ENCODE data around the gene SFPQ. TPM values are rescaled to one million over a fixed set of nuclear protein-coding genes. Genes with fewer than 3 reads are reported as not detected.
"Not testable (repeated sequence)": the region's sequence is repeated elsewhere in the genome, so short reads cannot be mapped to it uniquely, and the experiment has no call there.

Gene SFPQ, protein sequence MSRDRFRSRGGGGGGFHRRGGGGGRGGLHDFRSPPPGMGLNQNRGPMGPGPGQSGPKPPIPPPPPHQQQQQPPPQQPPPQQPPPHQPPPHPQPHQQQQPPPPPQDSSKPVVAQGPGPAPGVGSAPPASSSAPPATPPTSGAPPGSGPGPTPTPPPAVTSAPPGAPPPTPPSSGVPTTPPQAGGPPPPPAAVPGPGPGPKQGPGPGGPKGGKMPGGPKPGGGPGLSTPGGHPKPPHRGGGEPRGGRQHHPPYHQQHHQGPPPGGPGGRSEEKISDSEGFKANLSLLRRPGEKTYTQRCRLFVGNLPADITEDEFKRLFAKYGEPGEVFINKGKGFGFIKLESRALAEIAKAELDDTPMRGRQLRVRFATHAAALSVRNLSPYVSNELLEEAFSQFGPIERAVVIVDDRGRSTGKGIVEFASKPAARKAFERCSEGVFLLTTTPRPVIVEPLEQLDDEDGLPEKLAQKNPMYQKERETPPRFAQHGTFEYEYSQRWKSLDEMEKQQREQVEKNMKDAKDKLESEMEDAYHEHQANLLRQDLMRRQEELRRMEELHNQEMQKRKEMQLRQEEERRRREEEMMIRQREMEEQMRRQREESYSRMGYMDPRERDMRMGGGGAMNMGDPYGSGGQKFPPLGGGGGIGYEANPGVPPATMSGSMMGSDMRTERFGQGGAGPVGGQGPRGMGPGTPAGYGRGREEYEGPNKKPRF
- 167 and 281 TPM in 2 replicates for total RNA-seq

DNA sequence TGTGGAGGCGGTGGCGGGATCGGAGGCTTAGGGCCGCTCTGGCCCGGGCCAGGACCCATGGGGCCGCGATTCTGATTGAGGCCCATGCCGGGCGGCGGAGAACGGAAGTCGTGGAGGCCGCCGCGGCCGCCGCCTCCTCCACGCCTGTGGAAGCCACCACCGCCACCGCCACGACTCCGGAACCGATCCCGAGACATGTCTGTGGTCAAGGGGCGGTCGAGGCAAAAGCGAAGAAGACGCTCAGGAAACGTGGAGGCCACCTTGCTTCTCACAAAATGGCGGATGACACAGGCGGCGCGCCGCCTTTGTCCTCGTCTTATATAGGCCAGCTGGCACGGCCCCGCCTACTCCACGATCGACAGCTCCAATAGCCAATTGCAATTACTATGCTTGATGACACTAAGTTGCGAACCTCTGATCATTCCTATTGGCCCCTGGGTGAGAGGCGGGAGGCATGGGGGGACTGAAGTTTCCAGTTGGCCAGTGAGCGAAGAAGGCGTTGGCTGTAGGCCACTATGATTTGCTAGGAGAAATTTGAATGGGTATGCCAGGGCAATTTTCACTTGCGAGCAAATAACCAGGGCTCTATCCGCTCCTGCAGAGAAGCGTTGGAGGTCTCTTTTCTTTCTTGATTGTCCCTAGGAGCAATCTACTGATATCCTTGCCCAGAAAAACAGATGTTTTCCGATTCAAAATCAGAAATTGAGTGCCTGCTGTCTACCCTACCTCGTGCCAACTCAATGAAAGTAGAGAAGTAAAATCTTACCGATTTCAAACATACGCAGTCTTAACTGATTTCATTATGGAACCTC is at the start of gene SFPQ:
SFPQ (minus strand) TSS at position 293 of the 812 bp plus-strand sequence; CDS start at position 197, 96 bp downstream.
- peak; percentile 99 for DNase-seq (ENCODE audit: low read depth)

DNA sequence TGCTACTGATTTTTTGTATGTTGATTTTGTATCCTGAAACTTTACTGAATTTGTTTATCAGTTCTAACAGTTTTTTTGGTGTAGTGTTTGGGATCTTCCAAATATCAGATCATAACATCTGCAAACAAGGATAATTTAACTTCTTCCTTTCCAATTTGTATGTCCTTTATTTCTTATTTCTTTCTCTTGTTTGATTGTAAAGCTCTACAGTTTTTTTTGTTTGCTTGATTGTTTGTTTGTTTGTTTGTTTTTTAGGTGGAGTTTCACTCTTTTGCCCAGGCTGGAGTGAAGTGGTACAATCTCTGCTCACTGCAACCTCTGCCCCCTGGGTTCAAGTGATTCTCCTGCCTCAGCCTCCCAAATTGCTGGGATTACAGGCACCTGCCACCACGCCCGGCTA is 43.8 kb upstream of the SFPQ start:
- DNase-seq (ENCODE audit: low read depth): not testable (repeated sequence)

DNA sequence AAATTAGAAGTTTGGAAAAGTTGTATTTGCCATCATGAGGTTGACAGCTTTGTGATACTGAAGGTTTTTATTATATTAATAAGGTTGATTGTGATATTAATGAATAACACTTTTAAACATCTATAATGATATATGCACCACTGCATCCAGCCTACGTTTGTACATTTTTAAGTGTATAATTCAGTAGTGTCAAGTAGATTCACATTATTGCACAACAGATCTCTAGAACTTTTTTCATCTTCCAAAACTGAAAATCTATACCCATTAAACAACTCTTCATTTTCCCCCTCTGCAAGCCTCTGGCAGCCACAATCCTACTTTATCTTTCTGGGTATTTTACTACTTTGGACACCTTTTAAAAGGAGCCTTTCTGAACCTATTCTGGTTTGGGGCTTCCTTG is 38.3 kb upstream of the SFPQ start:
- DNase-seq (ENCODE audit: low read depth): no peak

DNA sequence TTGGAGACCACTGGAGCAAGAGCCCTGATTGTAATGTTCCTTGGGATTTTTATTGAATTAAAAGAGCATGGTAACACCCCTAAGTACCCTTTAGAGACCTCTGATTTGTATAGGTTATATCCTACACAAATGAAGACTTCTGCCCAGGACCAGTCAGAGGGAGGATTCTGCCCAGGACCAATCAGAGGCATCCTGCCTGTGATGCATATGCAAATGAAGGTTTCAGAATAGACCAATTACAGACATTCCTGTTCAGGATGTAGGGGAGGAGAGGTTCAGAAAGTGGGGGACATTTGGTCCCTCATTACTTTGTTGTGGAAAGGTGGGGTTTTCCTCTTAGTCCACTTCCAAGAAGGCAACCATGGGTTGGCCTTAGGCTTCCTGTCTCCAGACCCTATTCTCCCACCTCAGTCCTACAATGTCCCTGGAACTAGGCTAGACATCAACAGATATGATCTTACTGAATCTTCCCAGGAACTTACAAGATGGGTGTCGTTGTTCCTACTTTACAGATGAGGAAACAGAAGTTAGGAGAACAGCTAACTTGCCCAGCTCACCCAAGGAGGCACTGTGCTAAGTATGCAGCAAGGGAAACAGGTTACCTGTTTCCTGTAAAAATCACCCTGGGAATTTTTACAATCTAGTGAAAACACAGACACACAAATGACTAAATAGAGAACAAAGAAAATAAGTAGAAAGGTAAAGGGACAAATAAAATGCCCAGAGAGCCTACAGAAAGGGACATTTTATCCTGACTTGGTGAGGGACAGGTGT is 36.8 kb upstream of the SFPQ start:
- DNase-seq (ENCODE audit: low read depth): no peak

DNA sequence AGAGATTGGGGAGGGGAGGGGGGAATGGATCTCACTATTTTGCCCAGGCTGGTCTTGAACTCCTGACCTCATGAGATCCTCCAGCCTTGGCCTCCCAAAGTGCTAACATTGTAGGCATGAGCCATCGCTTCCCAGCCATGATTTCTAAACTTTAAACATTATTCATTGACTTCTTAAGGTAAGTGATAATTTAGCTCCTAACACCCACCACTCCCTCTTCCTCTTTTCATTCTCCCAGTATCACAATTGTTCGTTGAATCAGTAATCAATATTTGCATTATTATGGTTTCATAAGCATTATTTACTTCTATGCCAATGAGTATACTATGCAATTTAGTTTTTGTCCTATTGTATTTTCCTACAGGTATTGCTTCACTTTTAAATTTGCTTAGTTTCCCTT is 33.6 kb upstream of the SFPQ start:
- DNase-seq (ENCODE audit: low read depth): no peak

DNA sequence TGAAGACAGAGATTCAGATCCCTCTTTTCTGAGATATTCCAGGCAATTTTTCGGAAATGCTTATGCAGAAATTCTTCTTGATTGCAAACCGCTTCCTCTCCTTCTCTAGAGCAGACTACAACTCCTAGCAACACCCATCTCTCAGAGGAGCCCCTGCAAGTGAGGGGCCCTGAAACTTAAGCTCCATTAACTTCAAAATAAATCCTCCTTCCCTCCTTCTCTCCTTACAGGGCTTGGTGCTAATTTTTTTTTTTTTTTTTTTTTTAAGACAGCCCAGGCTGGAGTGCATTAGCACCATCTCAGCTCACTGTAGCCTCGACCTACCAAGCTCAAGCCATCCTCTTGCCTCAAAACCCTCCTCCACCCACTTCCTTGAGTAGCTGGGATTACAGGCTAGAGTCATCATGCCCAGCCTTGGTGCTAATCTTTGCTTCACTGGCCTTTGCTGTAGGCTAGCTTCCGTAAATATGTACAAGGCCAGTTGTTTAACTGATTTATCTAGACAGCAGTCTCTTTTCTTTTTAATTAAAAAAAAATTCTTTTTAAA is 30.2 kb upstream of the SFPQ start:
- DNase-seq (ENCODE audit: low read depth): no peak

DNA sequence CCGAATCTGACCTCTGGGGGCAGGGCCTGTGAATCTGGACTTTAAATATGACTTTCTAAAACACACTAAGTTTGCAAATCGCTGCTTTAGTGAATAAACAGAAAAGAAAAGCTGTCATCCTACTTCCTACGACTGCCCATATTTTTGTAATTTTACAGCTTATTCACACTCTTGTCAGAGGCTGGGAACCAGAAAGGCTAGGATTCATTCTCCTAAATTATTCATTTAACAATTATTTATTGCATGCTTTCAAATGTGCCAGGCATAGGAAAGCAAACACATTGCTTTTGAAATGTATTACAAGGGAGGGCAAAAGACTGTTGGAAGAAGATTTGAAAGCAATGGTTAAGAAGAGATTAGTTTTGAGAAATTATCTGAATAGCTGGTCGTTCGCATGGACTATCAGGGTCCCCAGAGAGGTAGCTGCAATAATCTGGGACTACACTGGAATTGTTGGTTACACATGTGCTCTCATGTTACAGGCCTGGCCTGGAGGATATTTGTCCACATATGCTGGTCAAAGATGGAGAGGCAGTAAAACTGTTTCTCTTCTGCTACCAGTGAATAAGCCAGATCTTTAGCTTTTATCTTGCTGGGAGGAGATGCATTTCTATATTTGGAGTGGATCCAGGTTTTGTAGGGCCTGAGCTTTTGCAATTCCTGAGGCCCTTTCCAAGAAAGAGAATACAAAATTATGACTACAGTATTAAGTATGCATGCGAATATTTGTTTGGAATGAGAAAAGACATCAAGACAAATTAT is 29.6 kb upstream of the SFPQ start:
- DNase-seq (ENCODE audit: low read depth): no peak

DNA sequence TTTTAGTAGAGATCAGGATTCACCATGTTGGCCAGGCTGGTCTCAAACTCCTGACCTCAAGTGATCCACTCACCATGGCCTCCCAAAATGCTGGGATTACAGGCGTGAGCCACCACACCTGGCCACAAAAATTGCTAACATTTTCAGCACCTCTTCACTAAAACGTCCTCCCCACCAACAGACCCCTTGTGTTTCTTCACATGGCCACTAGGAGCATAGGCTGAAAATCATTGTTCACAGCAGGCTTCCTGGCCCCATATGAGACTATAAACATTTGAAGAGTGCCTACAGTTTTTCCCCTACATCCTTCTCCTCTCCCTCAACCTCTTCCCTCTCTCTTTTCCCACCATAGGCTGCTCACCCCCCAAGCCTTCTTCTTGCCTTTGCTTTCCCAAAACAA is 28.0 kb upstream of the SFPQ start:
- peak; percentile 9 for DNase-seq (ENCODE audit: low read depth)

DNA sequence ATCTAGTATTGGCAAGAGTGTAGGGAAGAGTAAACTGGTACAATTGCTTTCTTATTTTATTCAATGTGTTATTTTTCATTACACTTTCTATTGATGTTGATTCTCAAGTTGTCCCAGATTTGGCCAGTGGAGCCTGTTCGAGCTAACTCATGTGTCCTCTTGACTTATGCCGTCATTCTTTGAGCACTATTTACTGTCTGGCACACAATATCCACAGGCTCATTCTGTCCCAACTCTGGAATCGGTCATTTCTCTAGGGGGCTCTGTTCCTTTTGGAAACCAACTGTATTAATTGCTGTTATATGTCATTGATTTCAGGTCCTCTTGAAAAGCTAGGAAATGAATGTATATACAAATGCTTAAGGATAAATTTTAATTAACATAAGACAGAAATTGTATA is 22.4 kb upstream of the SFPQ start:
- DNase-seq (ENCODE audit: low read depth): no peak

DNA sequence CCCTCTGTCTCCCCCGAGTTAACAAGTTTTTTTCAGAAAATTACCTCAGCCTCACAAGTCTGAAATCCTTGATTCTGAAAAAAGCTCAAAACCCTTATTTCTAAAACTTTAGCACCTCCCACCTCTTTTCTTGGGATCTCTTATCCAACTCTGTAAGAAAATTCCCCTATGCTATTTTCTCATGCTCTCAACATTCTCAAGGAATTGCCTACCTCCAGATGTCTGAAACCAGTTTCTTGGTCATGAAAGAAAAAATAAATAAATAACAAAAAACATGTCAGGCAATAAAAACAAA is 18.1 kb upstream of the SFPQ start:
- no peak for DNase-seq (ENCODE audit: low read depth)

DNA sequence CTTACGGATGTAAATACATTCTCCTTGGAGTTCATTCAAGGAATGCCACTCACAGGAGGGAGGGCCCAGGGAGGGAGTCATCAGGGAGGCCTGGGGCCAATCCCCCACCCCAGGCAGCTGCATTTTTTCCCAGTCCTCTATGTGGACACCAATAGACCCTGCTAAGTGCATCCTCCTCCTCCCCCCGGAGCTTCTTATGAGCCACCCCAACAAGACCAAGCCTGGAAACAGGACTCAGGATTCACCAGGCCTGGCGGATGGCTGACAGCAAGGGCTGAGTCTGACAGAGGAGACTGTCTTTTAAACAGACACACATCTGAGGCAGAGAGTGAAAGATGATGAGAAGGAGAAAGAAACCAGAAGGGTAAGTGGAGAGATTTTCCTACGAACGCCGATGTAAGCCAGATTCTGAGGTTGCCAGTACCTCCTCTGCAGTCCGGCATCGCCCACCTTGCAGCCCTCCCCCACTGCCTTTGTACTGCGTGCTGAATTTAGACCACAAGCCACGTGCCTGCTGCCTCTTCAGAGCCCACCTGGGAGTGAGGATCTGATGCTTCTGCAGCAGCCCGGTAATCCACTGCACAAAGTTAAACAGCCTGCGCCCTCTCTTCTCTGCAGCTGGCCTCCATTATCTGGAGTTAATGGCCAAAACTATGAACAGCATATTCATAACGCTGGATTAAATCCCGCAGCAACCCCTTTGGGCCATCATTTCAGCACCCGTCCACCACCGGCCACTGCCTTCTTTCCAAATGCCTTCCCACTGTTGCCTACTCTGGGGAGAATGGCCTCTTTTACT is 17.6 kb upstream of the SFPQ start:
- DNase-seq (ENCODE audit: low read depth): no peak

DNA sequence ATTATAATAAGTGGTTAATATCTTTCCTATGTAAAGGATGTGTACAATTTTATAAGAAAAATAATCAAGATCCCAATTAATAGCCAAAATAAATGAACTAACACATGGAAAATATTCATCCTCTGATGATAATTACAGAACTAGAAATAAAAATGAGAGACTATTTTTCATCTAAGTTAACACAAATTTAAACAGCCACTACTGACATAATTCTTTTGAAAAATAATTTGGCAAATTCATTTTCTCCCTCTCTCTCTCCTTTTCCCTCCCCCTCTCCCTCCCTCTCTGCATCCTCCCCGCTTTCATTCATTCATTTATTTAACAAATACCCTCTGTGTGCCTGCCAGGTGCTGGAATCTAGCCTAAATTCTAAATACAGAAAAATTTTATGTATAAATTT is 10.3 kb upstream of the SFPQ start:
- no peak for DNase-seq (ENCODE audit: low read depth)

DNA sequence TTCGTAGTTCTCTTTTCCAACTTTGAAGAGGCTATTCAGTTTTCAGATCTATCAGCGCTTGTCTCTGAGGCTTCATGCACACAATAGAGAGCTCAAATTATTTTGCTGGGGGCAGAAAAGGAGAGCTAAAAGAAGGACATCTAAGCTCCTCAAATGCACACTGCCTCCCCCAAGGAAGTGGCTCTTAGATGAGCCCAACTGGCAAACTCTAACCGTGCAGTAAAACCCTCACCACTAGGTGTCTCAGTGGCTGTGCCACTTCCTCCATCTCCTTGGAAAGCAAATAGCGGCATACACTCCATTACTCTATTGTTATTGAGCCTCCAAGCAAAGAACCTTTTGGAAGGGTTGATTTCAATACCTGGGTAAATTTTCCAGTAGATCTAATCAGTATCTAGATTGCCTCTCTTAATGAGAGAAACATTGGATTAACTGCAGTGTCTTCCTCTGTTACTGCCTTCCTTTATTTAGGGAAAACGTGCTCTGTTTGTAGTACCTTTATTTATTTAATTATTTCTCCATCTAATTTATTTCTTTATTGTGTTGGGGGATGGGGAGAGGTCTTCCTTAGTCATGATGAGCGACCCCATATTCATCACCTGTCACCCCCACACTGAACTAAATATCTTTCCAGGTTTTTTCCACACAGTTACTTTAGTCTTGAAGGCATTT is 9.2 kb upstream of the SFPQ start:
- peak; percentile 84 for DNase-seq (ENCODE audit: low read depth)

DNA sequence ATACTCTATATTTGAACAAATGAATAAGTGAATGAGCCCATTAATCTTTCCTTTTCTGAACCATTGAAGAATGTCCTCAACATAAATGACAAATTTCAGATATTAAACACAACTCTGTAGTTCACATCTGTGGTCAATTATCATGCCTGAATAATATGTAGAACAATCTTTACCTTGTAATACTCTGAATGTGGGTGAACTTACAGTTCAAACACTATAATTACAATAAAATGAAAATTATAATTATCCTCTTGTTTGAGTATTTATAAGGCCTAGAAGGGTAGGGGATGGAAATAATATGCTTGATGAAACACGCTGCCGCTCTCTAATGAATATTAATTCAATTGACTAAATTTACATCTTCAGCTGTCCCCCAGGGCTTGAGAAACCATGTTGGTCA is 8.7 kb upstream of the SFPQ start:
- DNase-seq (ENCODE audit: low read depth): no peak

DNA sequence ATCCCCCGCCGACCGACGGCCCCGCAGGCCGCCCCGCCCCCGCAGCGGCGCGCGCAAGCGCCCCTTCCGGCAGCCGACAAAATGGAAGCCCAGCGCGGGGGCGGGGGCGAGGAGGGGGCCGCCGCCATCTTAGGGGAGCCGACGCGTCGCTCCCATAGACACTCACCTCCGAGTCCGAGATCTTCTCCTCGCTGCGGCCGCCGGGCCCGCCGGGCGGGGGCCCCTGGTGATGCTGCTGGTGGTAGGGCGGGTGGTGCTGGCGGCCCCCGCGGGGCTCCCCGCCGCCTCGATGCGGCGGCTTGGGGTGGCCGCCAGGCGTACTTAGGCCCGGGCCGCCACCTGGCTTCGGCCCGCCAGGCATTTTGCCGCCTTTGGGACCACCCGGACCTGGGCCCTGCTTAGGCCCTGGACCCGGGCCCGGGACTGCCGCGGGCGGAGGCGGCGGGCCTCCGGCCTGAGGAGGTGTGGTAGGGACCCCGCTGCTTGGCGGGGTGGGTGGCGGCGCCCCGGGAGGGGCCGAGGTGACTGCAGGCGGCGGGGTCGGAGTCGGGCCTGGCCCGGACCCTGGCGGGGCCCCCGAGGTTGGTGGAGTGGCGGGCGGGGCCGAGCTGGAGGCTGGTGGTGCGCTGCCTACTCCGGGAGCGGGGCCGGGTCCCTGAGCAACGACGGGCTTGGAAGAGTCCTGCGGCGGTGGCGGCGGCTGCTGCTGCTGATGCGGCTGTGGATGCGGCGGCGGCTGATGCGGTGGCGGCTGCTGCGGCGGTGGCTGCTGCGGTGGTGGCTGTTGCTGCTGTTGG is 691 bp downstream of the SFPQ start:
- no peak for DNase-seq (ENCODE audit: low read depth)

DNA sequence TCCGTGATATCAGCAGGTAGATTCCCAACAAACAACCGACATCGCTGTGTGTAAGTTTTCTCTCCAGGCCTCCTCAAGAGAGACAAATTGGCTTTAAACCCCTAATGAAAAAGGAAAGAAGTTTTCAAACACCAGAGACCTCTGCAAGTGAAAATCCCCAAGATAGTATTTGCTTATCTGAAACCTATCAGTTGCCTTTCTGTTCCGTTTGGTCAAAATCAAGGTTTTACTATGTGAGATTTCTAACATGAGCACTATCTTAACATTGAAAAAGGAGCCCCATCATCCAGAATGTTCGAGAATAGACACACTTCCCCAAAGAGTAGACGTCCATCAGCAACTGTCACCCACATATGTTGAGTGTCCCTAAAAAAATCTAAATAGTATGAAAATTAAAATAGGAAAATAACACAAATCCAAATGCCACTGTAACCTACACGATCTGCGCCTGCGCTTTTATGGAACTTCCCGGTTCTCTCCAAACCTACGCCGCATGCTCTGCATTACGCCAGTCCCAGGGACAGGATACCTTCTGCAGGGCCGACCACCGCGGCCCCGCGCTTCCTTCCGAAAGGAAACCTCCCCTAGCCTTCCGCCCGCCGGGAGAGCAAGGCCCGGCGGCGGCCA is 1.4 kb downstream of the SFPQ start:
- no peak for DNase-seq (ENCODE audit: low read depth)

DNA sequence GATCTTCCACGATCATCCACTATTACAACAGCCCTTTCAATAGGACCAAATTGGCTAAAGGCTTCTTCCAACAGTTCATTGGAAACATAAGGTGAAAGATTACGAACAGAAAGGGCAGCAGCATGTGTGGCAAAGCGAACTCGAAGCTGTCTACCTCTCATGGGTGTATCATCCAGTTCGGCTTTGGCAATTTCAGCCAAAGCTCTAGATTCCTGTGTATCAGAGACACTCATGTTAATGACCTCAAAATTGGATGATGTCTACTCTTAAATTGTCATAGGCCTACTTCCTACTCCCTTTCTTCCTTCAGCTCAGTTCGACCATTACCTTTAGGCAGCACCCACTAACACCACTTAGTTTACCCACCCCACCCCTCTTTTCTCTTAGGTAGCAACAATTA is 2.2 kb downstream of the SFPQ start:
- DNase-seq (ENCODE audit: low read depth): no peak
